SK-N-SH (cell line): Measurements from ENCODE around the gene ARAP3. TPM values are rescaled to one million over a fixed set of nuclear protein-coding genes. Genes with fewer than 3 reads are reported as not detected.

Experiments
- CTCF ChIA-PET: fragments of 300-600, 350-600 bp; formaldehyde crosslinking; extraction: SDS; loops from one replicate; lab custom pipeline; 2021; lab: Yijun Ruan, JAX
- POLR2A ChIA-PET: fragments of 350-600 bp; sonication (Branson Sonifier 250); formaldehyde crosslinking; extraction: SDS; loops from one replicate; lab custom pipeline; 2020; ENCODE audit warnings: antibody characterized with exemption, inconsistent platforms; lab: Yijun Ruan, JAX
- DNase-seq: peaks from one replicate; pipeline ENCODE4 v3.0.0; 2012
- H2AFZ ChIP-seq: fragments of 200-600 bp; sonication (generic); 2 replicates; pipeline ENCODE4 v1.8.1; 2016; ENCODE audit warnings: antibody characterized with exemption, mild to moderate bottlenecking, low read depth
- H3F3A ChIP-seq: fragments of 200-600 bp; sonication (generic); replicated peaks from 2 replicates; pipeline ENCODE3; 2016; ENCODE audit warnings: antibody characterized with exemption, mild to moderate bottlenecking; ENCODE audit not compliant: insufficient read depth
- H3K27ac ChIP-seq, 2 experiments: fragments of 200-500 bp in 1 of 2; fragments of 200-600 bp in 1 of 2; sonication (Bioruptor generic) in 1 of 2; sonication (generic), shearing (Covaris generic) in 1 of 2; 2 replicates each; pipeline versions ENCODE4 v1.5.1 to v1.6.1; 2014 to 2016; ENCODE audit warnings: low read depth in 2 of 2, inconsistent platforms in 1 of 2, low read length in 1 of 2, mild to moderate bottlenecking in 1 of 2, mixed read lengths in 1 of 2
- H3K27me3 ChIP-seq: fragments of 200-600 bp; sonication (generic), shearing (Covaris generic); 2 replicates; pipeline ENCODE4 v1.6.1; 2016; ENCODE audit warnings: mixed run types; ENCODE audit not compliant: insufficient read depth
- H3K36me3 ChIP-seq, 2 experiments: fragments of 200-500 bp in 1 of 2; fragments of 200-600 bp in 1 of 2; sonication (Bioruptor generic) in 1 of 2; sonication (generic) in 1 of 2; replicated peaks in 1 of 2; 2 replicates each; pipeline versions ENCODE3 to v1.5.1; 2014 to 2016; ENCODE audit warnings: low read length in 1 of 2, mild to moderate bottlenecking in 1 of 2; ENCODE audit not compliant: insufficient read depth in 2 of 2, control insufficient read depth in 1 of 2
- H3K4me1 ChIP-seq, 2 experiments: fragments of 200-500 bp in 1 of 2; fragments of 200-600 bp in 1 of 2; sonication (Bioruptor generic) in 1 of 2; sonication (generic), shearing (Covaris generic) in 1 of 2; 2 replicates each; pipeline versions ENCODE4 v1.5.1 to v1.6.1; 2014 to 2016; ENCODE audit warnings: low read depth in 1 of 2, low read length in 1 of 2, mixed run types in 1 of 2; ENCODE audit not compliant: insufficient read depth in 2 of 2, control insufficient read depth in 1 of 2
- H3K4me2 ChIP-seq: fragments of 200-600 bp; sonication (generic), shearing (Covaris generic); 2 replicates; pipeline ENCODE4 v1.6.1; 2017; ENCODE audit warnings: mixed run types
- H3K4me3 ChIP-seq, 2 experiments: fragments of 200-500 bp in 1 of 2; fragments of 200-600 bp in 1 of 2; sonication (Bioruptor generic) in 1 of 2; sonication (generic), shearing (Covaris generic) in 1 of 2; 2 replicates each; pipeline versions ENCODE4 v1.5.1 to v1.8.1; 2014 to 2016; ENCODE audit warnings: low read depth in 2 of 2, inconsistent platforms in 1 of 2, low read length in 1 of 2, mild to moderate bottlenecking in 1 of 2, mixed read lengths in 1 of 2, moderate library complexity in 1 of 2
- H3K79me2 ChIP-seq: fragments of 200-600 bp; sonication (generic); 2 replicates; pipeline ENCODE4 v1.8.1; 2017; ENCODE audit warnings: mild to moderate bottlenecking; ENCODE audit not compliant: insufficient read depth
- H3K9ac ChIP-seq: fragments of 200-600 bp; sonication (generic); 2 replicates; pipeline ENCODE4 v1.6.1; 2017; ENCODE audit warnings: mixed run types
- H3K9me2 ChIP-seq: fragments of 200-600 bp; sonication (generic); 2 replicates; pipeline ENCODE4 v1.6.1; 2017; ENCODE audit warnings: mixed run types
- H3K9me3 ChIP-seq: fragments of 200-600 bp; sonication (generic); 2 replicates; pipeline ENCODE4 v1.6.1; 2017; ENCODE audit warnings: mixed run types, mild to moderate bottlenecking, moderate library complexity
- H4K20me1 ChIP-seq: fragments of 200-600 bp; sonication (generic); 2 replicates; pipeline ENCODE4 v1.6.1; 2017; ENCODE audit warnings: mild to moderate bottlenecking, mixed run types; ENCODE audit not compliant: insufficient read depth
- EP300 ChIP-seq, 2 experiments: IDR thresholded peaks; 2 replicates each; pipeline versions ENCODE4 v1.4.0 to v1.6.1; 2012; ENCODE audit warnings: borderline replicate concordance in 1 of 2, low read depth in 1 of 2, low read length in 1 of 2
- FOSL2 ChIP-seq: IDR thresholded peaks from 2 replicates; pipeline ENCODE4 v1.4.0; 2012; ENCODE audit warnings: low read depth, mild to moderate bottlenecking, moderate library complexity, borderline replicate concordance
- GABPA ChIP-seq: IDR thresholded peaks from 2 replicates; pipeline ENCODE4 v1.4.0; 2012; ENCODE audit warnings: low read depth, mild to moderate bottlenecking
- JUND ChIP-seq: IDR thresholded peaks from 2 replicates; pipeline ENCODE4 v1.4.0; 2012
- MAX ChIP-seq: IDR thresholded peaks from 2 replicates; pipeline ENCODE4 v1.4.0; 2012; ENCODE audit warnings: low read depth
- MEF2A ChIP-seq: IDR thresholded peaks from 2 replicates; pipeline ENCODE4 v1.4.0; 2012; ENCODE audit warnings: low read depth, borderline replicate concordance
- NFIC ChIP-seq: IDR thresholded peaks from 2 replicates; pipeline ENCODE4 v1.4.0; 2012; ENCODE audit warnings: borderline replicate concordance
- PBX3 ChIP-seq: IDR thresholded peaks from 2 replicates; pipeline ENCODE4; 2012
- POLR2AphosphoS5 ChIP-seq: IDR thresholded peaks from 2 replicates; pipeline ENCODE4 v1.6.1; 2012; ENCODE audit warnings: low read depth, low read length
- RAD21 ChIP-seq: IDR thresholded peaks from 2 replicates; pipeline ENCODE4 v1.6.1; 2012; ENCODE audit warnings: mild to moderate bottlenecking, low read length
- RFX5 ChIP-seq: IDR thresholded peaks from 2 replicates; pipeline ENCODE4 v1.6.1; 2012; ENCODE audit warnings: mild to moderate bottlenecking, improper control_type of control experiment, low read length
- TEAD4 ChIP-seq: IDR thresholded peaks from 2 replicates; pipeline ENCODE4 v1.4.0; 2012; ENCODE audit warnings: mild to moderate bottlenecking, borderline replicate concordance; ENCODE audit not compliant: insufficient read depth
- YY1 ChIP-seq: IDR thresholded peaks from 2 replicates; pipeline ENCODE4 v1.4.0; 2012; ENCODE audit warnings: low read depth, mild to moderate bottlenecking
- WGBS: methylation state at CpG from one replicate; pipeline ENCODE4 v1.1.6; 2017; ENCODE audit warnings: low lambda C conversion rate; 5-methylcytosine and 5-hydroxymethylcytosine counted together
- polyA plus RNA-seq, 3 experiments: library from polyadenylated mRNA; depleted of rRNA; stranded (reverse); fragments of >200 nt; gene quantifications; 2 replicates each; pipeline ENCODE4 v1.2.3, GENCODE V29; 2012
- TF ChIP-seq, protein P1 (sequence below): IDR thresholded peaks from 2 replicates; pipeline ENCODE4 v1.6.1; 2012; ENCODE audit warnings: mild to moderate bottlenecking, low read depth, low read length, moderate library complexity
- TF ChIP-seq, protein P2 (sequence below): fragments of 150-350 bp; IDR thresholded peaks from 2 replicates; pipeline ENCODE4 v1.6.1; 2016; ENCODE audit warnings: mild to moderate bottlenecking, low read depth, low read length

ARAP3 gene
- polyA plus RNA-seq, 1 of the 3 experiments (the other 2 are of a cell fraction): 6.5 TPM

GRCh38 chr5:141722266-141722665, 40.2 kb upstream of the ARAP3 start (continued):
- TF ChIP-seq, protein P1, sequence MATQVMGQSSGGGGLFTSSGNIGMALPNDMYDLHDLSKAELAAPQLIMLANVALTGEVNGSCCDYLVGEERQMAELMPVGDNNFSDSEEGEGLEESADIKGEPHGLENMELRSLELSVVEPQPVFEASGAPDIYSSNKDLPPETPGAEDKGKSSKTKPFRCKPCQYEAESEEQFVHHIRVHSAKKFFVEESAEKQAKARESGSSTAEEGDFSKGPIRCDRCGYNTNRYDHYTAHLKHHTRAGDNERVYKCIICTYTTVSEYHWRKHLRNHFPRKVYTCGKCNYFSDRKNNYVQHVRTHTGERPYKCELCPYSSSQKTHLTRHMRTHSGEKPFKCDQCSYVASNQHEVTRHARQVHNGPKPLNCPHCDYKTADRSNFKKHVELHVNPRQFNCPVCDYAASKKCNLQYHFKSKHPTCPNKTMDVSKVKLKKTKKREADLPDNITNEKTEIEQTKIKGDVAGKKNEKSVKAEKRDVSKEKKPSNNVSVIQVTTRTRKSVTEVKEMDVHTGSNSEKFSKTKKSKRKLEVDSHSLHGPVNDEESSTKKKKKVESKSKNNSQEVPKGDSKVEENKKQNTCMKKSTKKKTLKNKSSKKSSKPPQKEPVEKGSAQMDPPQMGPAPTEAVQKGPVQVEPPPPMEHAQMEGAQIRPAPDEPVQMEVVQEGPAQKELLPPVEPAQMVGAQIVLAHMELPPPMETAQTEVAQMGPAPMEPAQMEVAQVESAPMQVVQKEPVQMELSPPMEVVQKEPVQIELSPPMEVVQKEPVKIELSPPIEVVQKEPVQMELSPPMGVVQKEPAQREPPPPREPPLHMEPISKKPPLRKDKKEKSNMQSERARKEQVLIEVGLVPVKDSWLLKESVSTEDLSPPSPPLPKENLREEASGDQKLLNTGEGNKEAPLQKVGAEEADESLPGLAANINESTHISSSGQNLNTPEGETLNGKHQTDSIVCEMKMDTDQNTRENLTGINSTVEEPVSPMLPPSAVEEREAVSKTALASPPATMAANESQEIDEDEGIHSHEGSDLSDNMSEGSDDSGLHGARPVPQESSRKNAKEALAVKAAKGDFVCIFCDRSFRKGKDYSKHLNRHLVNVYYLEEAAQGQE: no peak
- no peak for TF ChIP-seq MAX
- TF ChIP-seq TEAD4: no peak
- TF ChIP-seq, all 33 proteins: peak for 0

DNA sequence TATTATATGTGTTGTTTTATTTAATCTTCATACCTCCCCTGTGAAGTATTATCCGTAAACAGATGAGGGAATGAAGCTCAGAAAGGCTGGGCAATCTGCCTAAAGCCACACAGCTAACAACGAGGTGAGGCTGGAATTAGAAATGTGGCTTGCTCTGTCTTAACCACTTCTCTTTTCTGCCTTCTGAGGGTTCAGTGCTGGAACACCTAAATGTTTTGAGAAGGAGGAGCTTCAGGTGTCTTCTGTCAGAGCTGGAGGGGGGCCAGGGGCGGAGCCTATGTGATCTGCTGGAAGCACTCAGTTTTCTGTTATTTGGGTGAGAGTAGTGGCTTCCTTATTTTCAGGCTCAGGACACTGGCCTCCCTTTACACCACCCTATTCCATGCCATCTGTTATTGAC, 35.0 kb upstream of the ARAP3 start:
- DNase-seq: no peak
- H3K79me2 ChIP-seq: no peaks in the 10 kb centered on the region
- no peak overlapping the region for H3K4me3 ChIP-seq
- H3K9me3 ChIP-seq: no peaks in the 10 kb centered on the region
- no peaks in the 10 kb centered on the region for H3K36me3 ChIP-seq
- H3K27ac ChIP-seq: no peak overlapping the region
- WGBS: 39% methylated on average over 3 of the region's 3 CpGs
- TF ChIP-seq JUND: no peak
- TF ChIP-seq EP300 (IDR thresholded peaks at IDR 0.05; ENCODE audit: borderline replicate concordance in 1 of 2, low read depth in 1 of 2, low read length in 1 of 2): no peak
- no peak for TF ChIP-seq RFX5
- TF ChIP-seq NFIC: no peak
- no peak overlapping the region for H3K4me2 ChIP-seq
- H3K9me2 ChIP-seq: no peaks in the 10 kb centered on the region
- no peaks in the 10 kb centered on the region for H3F3A ChIP-seq
- POLR2A ChIA-PET: no interaction called here
- no peaks in the 10 kb centered on the region; the same call in none of the 2 replicates for H3K27me3 ChIP-seq
- CTCF ChIA-PET: interaction anchor here (0.6 to 5.2 kb wide), 10 partner anchors 15 to 244 kb away, joined by 3 to 31 read pairs (median 4); no protein-coding TSS in a partner anchor
- peaks cover 0 to 15% of the 10 kb centered on the region in 2 experiments; a peak in 1 of 4 replicates for H3K4me1 ChIP-seq
- no peak overlapping the region for H2AFZ ChIP-seq
- no peak overlapping the region for H3K9ac ChIP-seq
- H4K20me1 ChIP-seq: no peaks in the 10 kb centered on the region

- Histone ChIP-seq H3F3A (no peaks in the 10 kb centered on the region), H3K4me3 (no peak overlapping the region), H3K27me3 (no peaks in the 10 kb centered on the region; the same call in none of the 2 replicates), H3K4me1 (peaks cover 0 to 15% of the 10 kb centered on the region in 2 experiments; a peak in 1 of 4 replicates), H3K9ac (no peak overlapping the region), H3K4me2 (no peak overlapping the region), H3K27ac (no peak overlapping the region), H2AFZ (no peak overlapping the region), H3K36me3 (no peaks in the 10 kb centered on the region), H4K20me1 (no peaks in the 10 kb centered on the region), H3K9me2 (no peaks in the 10 kb centered on the region), H3K9me3 (no peaks in the 10 kb centered on the region), H3K79me2 (no peaks in the 10 kb centered on the region)
- ChIA-PET CTCF (interaction anchor here (0.9 to 5.2 kb wide), 9 partner anchors 15 to 116 kb away, joined by 3 to 31 read pairs (median 4); no protein-coding TSS in a partner anchor), POLR2A (no interaction called here)
- no peak for DNase-seq
- WGBS: 46% methylated on average over 3 of the region's 3 CpGs
- TF ChIP-seq RAD21 (no peak), YY1 (no peak), GABPA (no peak), MEF2A (no peak), JUND (no peak), FOSL2 (no peak), PBX3 (no peak), POLR2AphosphoS5 (no peak)
- TF ChIP-seq, protein P2, sequence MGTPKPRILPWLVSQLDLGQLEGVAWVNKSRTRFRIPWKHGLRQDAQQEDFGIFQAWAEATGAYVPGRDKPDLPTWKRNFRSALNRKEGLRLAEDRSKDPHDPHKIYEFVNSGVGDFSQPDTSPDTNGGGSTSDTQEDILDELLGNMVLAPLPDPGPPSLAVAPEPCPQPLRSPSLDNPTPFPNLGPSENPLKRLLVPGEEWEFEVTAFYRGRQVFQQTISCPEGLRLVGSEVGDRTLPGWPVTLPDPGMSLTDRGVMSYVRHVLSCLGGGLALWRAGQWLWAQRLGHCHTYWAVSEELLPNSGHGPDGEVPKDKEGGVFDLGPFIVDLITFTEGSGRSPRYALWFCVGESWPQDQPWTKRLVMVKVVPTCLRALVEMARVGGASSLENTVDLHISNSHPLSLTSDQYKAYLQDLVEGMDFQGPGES: no peak
- TF ChIP-seq, protein P1: no peak
Measured at GRCh38 chr5:141716468-141716867, 34.4 kb upstream of the ARAP3 start.
